Measurements from ENCODE around the gene DOCK7. TPM values are rescaled to one million over a fixed set of nuclear protein-coding genes. Genes with fewer than 3 reads are reported as not detected.

The DOCK7 gene, protein sequence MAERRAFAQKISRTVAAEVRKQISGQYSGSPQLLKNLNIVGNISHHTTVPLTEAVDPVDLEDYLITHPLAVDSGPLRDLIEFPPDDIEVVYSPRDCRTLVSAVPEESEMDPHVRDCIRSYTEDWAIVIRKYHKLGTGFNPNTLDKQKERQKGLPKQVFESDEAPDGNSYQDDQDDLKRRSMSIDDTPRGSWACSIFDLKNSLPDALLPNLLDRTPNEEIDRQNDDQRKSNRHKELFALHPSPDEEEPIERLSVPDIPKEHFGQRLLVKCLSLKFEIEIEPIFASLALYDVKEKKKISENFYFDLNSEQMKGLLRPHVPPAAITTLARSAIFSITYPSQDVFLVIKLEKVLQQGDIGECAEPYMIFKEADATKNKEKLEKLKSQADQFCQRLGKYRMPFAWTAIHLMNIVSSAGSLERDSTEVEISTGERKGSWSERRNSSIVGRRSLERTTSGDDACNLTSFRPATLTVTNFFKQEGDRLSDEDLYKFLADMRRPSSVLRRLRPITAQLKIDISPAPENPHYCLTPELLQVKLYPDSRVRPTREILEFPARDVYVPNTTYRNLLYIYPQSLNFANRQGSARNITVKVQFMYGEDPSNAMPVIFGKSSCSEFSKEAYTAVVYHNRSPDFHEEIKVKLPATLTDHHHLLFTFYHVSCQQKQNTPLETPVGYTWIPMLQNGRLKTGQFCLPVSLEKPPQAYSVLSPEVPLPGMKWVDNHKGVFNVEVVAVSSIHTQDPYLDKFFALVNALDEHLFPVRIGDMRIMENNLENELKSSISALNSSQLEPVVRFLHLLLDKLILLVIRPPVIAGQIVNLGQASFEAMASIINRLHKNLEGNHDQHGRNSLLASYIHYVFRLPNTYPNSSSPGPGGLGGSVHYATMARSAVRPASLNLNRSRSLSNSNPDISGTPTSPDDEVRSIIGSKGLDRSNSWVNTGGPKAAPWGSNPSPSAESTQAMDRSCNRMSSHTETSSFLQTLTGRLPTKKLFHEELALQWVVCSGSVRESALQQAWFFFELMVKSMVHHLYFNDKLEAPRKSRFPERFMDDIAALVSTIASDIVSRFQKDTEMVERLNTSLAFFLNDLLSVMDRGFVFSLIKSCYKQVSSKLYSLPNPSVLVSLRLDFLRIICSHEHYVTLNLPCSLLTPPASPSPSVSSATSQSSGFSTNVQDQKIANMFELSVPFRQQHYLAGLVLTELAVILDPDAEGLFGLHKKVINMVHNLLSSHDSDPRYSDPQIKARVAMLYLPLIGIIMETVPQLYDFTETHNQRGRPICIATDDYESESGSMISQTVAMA (N-terminal part only)
- 110 and 142 TPM in 2 replicates for total RNA-seq (ENCODE audit: low replicate concordance)

GRCh38 chr1:62687903-62688686 is at the start of gene DOCK7:
DOCK7 (minus strand) TSS chr1:62688386; CDS start chr1:62688264, 122 bp downstream.
- DNase-seq (ENCODE audit: low read depth) = peak; percentile 74
- H3K4me3 ChIP-seq (ENCODE audit: low read depth, low read length) = peak within 1 kb of the TSS; percentile 76
- TF ChIP-seq, protein P1, sequence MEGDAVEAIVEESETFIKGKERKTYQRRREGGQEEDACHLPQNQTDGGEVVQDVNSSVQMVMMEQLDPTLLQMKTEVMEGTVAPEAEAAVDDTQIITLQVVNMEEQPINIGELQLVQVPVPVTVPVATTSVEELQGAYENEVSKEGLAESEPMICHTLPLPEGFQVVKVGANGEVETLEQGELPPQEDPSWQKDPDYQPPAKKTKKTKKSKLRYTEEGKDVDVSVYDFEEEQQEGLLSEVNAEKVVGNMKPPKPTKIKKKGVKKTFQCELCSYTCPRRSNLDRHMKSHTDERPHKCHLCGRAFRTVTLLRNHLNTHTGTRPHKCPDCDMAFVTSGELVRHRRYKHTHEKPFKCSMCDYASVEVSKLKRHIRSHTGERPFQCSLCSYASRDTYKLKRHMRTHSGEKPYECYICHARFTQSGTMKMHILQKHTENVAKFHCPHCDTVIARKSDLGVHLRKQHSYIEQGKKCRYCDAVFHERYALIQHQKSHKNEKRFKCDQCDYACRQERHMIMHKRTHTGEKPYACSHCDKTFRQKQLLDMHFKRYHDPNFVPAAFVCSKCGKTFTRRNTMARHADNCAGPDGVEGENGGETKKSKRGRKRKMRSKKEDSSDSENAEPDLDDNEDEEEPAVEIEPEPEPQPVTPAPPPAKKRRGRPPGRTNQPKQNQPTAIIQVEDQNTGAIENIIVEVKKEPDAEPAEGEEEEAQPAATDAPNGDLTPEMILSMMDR (IDR thresholded peaks at IDR 0.05; ENCODE audit: insufficient read depth, low read length) = no peak

DNA sequence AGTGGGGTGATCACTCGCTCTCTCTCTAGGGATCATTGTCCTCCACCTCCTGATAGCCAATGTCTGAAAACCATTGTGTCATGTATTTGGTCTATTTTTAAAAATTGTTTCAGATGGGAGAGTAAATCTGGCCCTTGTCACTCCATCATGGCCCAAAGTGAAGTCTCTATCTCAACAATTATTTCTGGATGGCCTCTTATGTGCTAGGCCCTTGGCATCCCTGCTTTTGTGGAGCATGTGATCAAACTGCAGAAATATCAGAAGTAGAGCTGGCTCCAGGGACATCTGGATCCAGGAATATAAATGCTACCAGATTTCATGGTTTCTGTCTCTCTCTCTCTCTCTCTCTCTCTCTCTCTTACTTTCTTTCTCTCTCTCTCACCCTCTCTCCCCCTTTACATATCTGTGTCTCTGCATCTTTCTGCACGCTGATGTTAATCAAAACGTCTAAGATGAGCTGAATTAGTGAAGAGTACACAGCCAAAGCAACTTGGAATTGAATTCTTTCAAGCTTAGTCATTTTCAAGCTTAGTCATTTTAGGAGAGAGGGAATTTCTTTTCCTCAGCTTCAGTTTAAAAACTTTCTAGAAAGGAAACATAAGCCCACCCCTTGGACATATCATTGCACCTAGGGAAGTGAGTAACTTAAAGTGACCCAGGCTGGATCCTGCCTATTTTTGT is 47.4 kb upstream of the DOCK7 start:
- H3K4me3 ChIP-seq (ENCODE audit: low read depth, low read length) = no peak overlapping the region
- TF ChIP-seq, protein P1 (IDR thresholded peaks at IDR 0.05; ENCODE audit: insufficient read depth, low read length) = no peak
- DNase-seq (ENCODE audit: low read depth) = peak; percentile 68

- DNase-seq (ENCODE audit: low read depth) = no peak
- TF ChIP-seq, protein P1 (IDR thresholded peaks at IDR 0.05; ENCODE audit: insufficient read depth, low read length) = no peak
- no peak overlapping the region for H3K4me3 ChIP-seq (ENCODE audit: low read depth, low read length)
Measured at GRCh38 chr1:62732331-62732730, 44.1 kb upstream of the DOCK7 start.

- H3K4me3 ChIP-seq (ENCODE audit: low read depth, low read length) = no peak overlapping the region
- TF ChIP-seq, protein P1 (IDR thresholded peaks at IDR 0.05; ENCODE audit: insufficient read depth, low read length) = no peak
- DNase-seq (ENCODE audit: low read depth) = no peak
Measured at GRCh38 chr1:62728963-62729362, 40.8 kb upstream of the DOCK7 start.

- H3K4me3 ChIP-seq (ENCODE audit: low read depth, low read length) = no peak overlapping the region
- TF ChIP-seq, protein P1 (IDR thresholded peaks at IDR 0.05; ENCODE audit: insufficient read depth, low read length) = no peak
- peak; percentile 41 for DNase-seq (ENCODE audit: low read depth)
Measured at GRCh38 chr1:62727656-62728407, 39.6 kb upstream of the DOCK7 start.
